GM21619 (cell line): ENCODE data around the gene NDST4.

Source experiments
- ATAC-seq: cut with Tn5 transposase; IDR thresholded peaks from one replicate; pipeline ENCODE4 v1.9.1; 2021; ENCODE audit not compliant: unreplicated experiment

Gene NDST4

DNA sequence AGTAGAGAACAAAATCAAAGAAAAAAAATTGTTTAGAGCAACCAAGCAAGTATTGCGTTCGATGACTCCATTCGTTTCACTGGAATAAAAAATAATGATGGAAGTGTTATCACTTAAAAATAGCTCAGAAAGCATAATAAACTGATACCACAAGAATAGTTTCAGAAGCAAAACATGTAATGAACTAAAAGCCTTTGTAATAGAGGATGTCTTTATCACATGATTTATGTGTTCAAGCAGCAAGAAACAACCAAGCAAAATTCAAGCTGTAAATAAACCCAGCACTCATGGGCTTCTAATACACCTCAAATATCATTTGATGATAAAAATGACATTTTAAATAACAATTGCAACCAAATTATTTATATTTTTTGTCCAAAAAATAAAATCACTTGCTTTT is 192.2 kb downstream of the NDST4 start:
- ATAC-seq: no peak

DNA sequence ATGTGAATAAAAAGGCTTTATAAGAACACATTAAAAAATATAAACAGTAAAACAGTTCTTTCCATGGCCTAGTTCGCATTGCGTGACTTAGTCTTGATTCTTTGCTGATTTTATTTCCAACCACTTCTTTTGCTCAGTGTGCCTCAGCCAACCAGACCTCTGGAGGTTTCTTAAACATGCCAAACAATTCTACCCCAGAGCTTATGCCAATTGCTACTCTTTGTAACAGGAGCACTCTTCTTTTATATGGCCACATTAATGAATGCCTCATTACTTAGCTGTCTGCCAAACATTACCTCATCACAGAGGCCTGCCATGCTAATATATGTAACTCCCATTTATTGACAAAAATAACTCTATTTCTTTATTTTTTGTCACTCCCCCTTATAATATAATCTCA is 202.3 kb downstream of the NDST4 start:
- ATAC-seq: no peak

DNA sequence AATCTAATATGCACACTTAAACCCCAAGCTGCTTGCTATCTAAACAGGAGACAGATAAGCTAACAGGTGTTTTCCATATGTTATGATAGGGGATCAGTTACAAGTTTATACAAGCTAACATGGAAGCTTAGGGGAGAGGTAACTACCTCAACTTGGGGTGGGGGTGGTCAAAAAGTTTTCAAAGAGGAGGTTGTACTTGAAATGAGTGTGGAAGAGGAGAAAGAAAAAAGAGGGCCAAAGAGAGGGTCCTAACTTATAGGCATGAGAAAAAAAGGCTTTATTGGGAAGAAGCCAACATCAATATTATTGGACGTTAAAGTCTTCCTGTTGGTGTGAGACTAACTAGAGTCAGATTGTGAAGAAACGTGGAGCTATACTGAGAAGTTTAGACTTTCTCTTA is 205.9 kb downstream of the NDST4 start:
- ATAC-seq: no peak

DNA sequence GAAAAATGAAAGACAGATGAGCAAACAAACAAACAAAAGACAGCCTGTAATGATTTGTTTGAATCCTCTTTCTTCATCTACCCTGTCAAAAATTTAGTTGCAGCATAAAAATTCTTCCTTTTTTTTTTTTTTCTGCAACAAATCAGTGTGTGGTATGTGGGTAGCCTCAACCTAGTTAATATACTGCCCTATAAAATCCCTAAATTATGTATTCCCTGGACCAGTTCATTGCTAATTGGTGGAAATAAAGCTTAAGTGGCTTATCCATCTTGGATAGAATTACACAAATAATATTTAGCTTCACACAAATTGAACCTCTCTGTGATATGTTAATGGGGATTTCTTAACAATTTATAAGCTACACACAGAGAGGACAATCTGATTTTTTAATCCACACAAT is 208.4 kb downstream of the NDST4 start:
- no peak for ATAC-seq

DNA sequence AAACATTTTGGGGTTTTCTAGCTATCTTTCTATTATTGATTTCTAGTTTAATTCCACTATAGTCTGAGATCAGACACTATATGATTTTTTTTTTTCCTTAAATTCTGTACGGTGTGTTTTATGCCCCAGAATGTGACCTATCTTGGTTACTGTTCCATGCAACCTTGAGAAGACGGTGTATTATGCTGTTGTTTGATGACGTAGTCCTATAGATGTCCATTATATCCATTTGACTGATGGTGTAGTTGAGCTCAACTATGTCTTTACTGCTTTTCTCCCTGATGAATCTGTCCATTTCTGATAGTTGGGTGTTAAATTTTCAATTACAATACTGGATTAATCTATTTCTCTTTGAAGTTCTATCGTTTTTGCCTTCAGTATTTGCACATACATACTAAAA is 212.5 kb downstream of the NDST4 start:
- no peak for ATAC-seq

DNA sequence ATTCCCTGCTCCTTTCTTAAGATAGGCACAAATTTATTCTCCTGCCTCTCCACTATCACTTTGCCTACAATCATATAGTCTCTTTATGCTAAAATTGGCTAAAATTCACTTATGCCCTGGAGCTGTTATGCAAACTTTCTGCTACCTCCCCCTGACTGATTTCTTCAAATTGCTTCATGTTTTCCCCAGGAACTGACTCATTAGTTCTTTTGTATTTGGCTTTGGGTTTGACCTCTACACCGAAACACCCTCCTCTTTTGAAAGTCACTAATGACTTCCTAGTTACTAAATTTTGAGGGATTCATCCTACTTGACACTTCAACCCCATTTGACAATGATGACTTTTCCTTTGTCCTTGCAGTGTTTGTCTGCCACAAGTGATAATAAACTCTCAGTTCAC is 222.6 kb downstream of the NDST4 start:
- no peak for ATAC-seq

DNA sequence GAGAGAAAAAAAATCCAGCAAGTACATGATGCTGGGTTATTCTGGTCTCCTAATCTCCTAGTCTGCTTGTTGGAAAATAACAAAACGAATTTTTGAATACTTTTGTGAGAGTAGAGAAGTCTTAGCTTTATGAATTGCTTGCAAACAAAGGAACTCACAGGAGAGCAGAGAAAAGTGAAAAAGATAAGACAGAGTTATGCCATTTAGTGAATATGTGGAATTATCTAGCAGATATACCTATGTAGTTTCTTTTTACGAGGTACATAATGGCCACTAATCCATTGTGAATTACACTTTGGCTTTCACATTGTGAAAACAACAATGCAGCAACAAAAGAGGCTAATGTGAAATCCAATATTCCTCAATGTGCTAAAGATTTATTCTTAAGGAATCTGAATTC is 226.7 kb downstream of the NDST4 start:
- ATAC-seq: no peak

DNA sequence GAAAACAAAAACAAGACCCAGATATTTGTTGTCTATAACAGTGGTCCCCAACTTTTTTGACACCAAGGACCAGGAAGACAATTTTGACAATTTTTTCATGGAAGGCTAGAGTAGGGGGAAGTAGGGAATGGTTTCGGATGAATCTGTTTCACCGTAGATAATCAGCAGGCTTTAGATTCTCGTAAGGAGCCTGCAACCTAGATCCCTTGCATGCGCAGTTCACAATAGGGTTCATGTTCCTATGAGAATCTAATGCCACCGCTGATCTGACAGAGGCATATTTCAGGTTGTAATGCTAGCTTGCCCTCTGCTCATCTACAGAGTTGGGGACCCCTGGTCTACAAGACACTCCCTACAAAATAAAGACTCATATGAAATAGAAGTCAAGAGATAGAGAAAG is 229.8 kb downstream of the NDST4 start:
- no peak for ATAC-seq

DNA sequence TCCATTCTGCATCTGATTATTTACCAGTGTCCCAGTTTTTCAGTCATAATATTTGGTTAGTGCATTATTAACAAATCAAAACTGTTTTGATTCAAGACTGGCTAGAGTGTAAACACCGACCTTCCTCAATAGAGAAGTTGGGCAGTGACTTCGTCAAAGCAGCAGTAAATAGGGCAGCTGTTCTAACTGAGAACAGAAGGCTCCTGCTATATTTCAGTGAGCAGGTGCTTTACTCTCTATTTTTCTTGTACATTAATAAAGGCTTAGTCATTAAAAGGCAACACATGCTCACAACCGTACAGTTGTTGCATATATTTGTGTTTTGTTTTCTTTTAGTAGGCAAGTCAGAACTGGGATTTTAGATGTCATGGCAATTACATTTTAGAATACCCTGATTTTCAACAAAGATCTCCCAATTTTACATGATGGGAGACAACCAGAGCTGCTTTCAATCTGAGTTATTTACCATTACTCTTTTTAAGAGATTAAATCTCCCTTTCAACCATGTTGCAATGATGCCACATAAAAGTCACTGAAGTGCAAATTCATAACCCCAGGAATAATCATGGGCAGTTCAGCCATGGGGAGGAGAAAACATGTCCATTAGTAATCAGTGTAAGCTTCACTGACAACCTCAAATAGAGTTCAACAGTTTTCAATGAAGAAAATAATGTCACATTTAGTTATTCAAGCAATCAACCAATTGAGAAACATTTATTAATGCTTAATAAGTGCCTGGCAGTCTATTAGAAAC is 233.3 kb downstream of the NDST4 start:
- ATAC-seq: no peak

DNA sequence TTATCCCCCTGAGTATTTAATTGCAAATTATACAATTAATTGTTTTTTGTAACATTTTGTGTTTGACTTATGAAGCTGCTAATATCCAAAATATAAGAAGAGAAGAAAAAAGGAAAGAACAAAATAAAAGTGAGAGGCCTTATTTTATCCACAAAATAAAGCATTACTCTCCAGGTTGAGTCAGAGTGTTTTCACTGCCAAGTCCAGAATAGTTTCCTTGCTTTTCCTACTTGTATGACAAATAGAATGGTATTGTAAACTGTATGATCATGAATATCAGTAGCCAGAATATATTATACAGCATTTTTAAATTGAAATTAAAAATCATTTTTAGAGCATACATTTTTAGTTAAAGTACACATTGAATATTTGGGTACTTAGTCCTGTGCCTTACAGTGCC is 237.8 kb downstream of the NDST4 start:
- ATAC-seq: no peak

DNA sequence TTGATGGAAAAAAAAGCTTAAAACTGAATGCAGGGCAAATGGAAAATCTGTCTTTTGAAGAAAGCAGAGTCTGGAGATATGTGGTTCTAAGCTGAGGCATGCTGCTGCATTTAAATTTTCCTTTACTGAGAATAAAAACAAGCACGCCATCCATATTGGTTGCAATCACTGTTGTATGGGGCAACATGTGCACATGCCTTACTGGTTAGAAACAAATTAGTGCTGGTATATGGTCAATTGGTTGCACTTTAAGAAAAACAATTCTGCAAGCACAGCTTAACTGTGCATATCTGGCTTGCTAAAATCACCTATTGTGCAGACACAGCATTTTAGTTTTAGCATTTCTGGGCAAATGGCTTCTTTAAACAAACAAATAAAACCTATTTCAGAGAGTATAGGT is 239.1 kb downstream of the NDST4 start:
- ATAC-seq: no peak

DNA sequence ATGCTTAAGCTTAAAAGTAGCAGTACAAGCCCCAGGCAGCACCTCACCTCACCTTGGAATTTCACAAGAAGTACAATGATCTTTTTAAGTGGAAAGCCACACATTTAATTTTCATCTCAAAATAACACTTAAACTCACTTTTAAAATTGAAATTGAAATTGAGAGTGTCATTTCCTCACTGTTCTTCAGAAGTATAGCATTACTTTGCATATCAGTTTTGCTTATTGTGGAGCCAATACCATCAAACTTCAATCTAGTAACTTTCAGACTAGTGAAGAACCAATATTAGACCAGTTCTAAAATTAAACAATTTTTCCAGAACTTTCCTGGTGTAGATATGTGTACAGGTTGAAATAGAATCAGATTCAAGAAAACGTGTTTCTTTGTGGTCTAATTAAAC is 242.4 kb downstream of the NDST4 start:
- ATAC-seq: peak; percentile 38

DNA sequence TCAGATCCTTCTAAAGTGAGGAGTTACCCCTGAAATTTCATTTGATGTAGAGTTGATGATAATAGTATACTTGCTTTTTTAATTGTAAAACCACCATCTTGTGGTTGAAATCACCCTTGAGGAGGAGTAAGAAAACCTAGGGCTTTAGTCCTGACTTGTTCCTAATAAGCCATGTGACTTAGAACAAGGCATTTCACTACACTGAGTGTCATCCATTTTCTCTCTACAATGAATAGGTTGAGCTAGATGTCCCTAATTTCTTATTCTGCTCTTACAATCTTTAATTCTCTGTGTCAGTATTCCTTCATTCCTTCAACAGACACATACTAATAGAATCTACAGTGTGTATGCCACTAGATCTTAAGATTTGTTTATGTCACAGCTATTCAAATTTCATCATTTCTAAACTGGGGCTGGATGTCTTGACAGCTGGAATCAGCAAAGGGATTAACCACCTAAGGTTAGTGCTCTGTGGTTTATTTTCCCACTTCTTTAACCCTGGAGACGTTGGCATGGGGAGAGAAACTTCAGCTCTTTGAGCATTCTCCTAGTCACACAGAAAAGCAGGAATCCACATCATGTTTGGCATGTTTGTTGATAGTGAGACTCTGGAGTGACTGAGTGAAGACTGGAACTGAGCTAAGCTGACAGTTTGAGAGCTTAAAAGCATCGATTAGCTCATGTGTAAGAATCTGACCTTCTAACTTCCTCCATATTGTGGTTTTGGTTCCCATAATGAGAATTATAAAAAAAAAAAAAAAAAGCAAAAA is 246.3 kb downstream of the NDST4 start:
- ATAC-seq: peak; percentile 56

DNA sequence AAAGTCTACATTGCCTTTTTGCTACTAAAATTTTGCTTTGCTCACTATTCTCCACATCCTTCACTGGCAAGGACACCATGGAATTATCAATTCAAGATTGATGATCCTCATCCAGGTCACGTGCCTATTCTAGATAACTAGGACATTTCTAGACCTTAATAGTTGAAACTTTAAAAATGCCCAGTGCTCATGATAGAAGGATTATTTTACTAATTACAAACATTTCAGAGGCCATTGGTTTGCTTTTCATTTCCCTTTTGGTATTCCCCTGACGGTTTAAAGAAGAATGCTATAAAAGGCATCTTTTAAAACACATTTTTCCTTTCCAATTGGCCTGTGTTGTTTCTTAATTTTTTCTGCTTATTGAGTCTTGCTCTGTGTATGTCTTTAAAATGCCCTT is 249.4 kb downstream of the NDST4 start:
- no peak for ATAC-seq

DNA sequence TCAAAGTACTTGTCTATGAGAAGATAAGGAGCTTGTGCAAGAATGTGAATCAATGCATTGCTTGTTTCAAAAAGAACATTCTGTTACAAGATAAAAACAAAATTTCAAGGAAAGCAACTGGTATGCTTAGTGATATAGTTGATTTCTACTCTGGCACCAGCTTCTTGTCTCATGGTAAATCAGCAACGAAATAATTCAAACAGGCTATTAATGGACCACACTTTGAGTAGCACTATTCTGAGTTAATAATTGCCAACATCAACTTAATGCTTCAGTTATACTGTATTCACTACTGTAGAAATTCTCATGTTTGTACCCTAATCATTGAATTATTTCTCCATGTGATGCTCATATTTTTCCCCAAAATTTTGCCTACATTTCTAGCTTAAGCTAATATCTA is 252.6 kb downstream of the NDST4 start:
- ATAC-seq: no peak

DNA sequence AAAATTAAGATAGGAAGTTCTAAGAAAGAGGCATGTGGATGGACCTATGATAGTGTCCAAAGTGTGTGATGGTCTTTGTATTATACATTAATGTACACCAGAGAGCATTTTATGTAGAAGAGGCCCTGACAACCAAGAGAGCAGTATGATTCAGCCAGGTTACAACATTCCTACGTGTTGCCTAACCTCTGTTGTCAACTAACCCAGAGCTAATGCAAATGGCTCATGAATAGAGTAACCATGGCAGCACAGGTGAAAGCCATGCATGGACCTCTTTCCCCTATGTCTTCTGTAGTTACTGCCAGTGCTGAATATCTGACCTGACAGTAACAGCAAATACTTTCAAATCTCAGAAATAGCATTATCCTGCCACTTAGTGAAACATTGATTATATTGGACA is 255.6 kb downstream of the NDST4 start:
- no peak for ATAC-seq

DNA sequence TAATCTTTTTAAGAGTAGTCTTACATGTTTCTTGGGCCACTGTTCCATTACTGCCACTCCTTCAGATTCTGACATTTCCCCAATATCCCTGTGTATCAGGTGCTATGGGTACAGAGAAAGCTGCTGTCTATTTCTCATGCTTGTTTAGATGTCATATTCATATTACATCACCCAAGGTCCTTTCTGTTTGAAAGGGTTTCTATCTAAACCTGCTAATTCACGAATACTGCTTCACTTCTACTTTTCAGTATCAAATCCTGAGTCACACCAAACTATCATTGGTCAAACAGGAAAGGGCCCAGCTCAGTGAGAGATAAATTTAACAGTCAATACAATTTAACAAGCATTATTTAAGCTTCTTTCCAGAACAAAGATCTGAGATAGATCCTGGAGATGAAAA is 273.4 kb downstream of the NDST4 start:
- no peak for ATAC-seq

DNA sequence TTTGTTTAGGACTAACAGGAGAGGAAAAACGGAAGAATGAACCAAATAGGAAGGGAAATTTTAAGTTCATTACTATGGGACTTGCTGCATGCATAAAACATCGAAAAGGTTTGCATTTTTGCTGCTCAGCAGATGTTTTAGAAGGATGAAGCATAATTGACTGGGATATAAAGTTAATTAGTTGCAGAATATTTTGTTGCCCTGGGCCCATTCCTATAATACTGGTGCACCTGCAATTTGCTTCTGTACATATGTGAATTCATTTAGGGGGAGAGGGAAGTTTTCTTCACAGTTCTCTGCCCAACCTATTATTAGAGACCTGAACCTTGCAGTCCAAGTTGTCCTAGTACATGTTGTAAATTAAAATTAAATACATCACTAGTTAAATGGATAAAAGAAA is 282.8 kb downstream of the NDST4 start:
- ATAC-seq: no peak

DNA sequence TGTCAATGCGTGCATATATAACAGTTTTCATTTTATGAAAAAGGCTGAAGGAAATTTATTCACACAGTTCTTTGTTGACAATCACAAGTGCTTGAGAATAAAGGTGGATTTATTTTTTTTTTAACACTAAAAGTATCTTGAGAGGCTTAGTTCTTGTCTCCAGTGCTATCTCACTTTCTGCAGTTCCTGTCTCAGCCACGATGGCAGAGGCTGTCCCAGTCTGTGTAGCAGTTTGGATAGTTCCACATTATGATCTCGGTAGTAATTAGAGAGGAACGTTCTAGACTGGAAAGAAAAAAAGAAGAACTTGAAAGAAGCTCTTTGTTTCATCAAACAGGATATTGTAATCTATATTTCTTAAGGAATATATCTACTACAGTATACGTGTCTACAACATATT is 285.8 kb downstream of the NDST4 start:
- ATAC-seq: no peak

DNA sequence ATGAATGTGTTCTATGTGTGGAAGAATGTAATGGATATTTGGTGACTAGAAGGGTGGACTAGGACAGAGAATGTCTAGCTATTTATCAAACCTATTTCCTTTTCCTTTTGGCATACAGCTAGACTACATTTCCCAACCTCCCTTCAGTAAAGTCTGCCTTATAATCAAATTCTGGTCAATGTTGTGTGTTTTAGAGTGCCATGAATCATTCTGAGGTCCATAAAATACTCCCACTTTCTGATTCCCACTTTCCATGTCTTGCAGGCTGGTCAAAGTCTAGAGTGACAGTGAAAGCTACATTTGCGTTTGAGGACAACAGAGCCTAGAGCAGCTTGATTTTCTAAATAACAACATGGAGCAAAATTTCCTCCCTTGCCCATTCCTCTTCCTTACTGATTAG is 297.7 kb downstream of the NDST4 start:
- ATAC-seq: no peak

DNA sequence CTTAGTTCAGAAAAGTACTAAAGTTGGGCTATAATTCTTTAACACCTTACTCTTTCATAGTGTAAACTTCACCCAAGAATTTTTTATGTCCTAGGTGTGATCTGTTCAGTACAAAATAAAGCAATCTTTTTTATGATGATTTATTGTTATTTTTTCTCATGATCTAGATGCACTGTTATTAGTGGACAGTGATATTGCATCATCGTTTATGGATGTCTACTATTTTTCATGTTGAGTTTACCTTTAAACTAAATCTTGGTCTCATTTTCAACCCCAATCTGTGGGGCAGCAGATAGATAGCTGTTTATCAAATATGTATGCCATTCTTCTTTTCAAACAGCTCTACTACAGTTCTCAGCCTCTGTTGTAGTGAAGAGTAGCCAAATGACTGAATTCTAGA is 299.5 kb downstream of the NDST4 start:
- ATAC-seq: no peak

DNA sequence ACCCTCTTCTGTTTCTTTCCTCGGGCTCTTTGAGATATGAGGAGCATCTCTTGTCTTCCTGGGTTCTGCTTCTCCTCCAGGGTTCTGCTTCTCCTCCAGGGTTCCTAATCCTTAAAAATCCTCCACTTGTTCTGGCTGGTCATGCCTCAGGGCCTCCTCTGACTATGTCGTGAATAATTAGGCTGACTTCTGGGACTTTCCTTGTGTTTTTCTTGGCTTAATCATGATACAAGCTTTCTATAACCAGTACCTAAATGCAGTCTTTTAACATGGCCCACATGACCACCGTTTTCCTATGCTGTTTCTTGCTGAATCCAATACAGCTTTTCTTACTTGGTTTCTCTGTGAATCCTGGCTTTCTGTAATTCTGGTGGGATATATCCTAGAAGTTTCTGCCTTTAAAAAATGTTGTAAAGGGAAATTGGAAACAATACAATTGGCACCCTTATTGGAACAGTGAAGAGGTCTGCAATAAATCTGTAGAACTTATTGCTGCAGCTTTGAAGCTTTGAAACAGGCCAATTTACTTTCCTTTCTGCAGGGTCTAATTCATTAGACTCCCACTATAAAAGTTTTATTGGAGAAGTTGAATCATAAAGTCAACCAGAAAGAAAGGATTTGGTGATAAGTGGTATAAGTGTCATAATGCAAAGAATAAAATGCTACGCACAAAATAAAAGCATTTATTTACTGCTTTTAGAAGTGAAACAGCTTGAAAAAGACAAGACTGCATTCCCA is 301.7 kb downstream of the NDST4 start:
- no peak for ATAC-seq
